HEK293 (cell line): ENCODE data around the gene UBE2E1.

Experiments used
- REPIN1 ChIP-seq: fragments of 450-650 bp; formaldehyde crosslinking; IDR thresholded peaks from 2 replicates; pipeline ENCODE4 v1.5.1; 2017; ENCODE audit warnings: missing biosample characterization, missing genetic modification characterization, low read depth
- ZBTB21 ChIP-seq: fragments of 450-650 bp; formaldehyde crosslinking; IDR thresholded peaks from 2 replicates; pipeline ENCODE4 v1.5.1; 2017; ENCODE audit warnings: missing biosample characterization, missing genetic modification characterization
- TF ChIP-seq, protein P1 (sequence below): fragments of 450-650 bp; formaldehyde crosslinking; IDR thresholded peaks from 2 replicates; pipeline ENCODE4 v1.5.1; 2016; ENCODE audit warnings: missing biosample characterization, missing genetic modification characterization
- TF ChIP-seq, protein P2 (sequence below): fragments of 450-650 bp; formaldehyde crosslinking; IDR thresholded peaks from 2 replicates; pipeline ENCODE4 v1.5.1; 2016; ENCODE audit warnings: missing biosample characterization, missing genetic modification characterization

DNA sequence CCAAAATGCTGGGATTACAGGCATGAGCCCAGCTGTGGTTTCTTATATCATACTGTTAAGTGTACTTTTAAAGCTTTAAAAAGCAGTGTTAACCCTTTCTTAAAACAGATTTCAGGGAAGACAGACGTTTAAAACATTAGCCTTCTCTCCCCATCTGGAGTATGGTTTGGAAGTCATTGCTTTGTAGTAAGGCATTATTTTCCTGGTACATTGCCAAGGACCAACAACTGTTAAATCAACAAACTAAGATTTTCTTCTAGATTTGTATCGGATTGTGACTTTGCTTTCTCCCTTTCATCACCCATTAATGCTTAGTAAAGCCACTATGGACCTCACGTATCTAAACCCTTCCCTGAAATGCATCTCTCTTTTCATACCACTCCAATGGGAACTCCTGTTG is 50.5 kb downstream of the UBE2E1 start:
- TF ChIP-seq, protein P1, sequence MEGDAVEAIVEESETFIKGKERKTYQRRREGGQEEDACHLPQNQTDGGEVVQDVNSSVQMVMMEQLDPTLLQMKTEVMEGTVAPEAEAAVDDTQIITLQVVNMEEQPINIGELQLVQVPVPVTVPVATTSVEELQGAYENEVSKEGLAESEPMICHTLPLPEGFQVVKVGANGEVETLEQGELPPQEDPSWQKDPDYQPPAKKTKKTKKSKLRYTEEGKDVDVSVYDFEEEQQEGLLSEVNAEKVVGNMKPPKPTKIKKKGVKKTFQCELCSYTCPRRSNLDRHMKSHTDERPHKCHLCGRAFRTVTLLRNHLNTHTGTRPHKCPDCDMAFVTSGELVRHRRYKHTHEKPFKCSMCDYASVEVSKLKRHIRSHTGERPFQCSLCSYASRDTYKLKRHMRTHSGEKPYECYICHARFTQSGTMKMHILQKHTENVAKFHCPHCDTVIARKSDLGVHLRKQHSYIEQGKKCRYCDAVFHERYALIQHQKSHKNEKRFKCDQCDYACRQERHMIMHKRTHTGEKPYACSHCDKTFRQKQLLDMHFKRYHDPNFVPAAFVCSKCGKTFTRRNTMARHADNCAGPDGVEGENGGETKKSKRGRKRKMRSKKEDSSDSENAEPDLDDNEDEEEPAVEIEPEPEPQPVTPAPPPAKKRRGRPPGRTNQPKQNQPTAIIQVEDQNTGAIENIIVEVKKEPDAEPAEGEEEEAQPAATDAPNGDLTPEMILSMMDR = no peak
- TF ChIP-seq REPIN1 (tag by site-specific recombination) (no peak), ZBTB21 (no peak)
- TF ChIP-seq, protein P2, sequence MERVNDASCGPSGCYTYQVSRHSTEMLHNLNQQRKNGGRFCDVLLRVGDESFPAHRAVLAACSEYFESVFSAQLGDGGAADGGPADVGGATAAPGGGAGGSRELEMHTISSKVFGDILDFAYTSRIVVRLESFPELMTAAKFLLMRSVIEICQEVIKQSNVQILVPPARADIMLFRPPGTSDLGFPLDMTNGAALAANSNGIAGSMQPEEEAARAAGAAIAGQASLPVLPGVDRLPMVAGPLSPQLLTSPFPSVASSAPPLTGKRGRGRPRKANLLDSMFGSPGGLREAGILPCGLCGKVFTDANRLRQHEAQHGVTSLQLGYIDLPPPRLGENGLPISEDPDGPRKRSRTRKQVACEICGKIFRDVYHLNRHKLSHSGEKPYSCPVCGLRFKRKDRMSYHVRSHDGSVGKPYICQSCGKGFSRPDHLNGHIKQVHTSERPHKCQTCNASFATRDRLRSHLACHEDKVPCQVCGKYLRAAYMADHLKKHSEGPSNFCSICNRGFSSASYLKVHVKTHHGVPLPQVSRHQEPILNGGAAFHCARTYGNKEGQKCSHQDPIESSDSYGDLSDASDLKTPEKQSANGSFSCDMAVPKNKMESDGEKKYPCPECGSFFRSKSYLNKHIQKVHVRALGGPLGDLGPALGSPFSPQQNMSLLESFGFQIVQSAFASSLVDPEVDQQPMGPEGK (tag by site-specific recombination) = no peak
